SK-N-SH (cell line): ENCODE results near the gene TMLHE.

Experiments used
- EP300 ChIP-seq, 2 experiments: IDR thresholded peaks; 2 replicates each; pipeline versions ENCODE4 v1.4.0 to v1.6.1; 2012; ENCODE audit warnings: borderline replicate concordance in 1 of 2, low read depth in 1 of 2, low read length in 1 of 2
- EZH2phosphoT487 ChIP-seq: fragments of 200-600 bp; sonication (generic); IDR thresholded peaks from 2 replicates; pipeline ENCODE4 v1.6.1; 2017; ENCODE audit warnings: low read depth, mixed run types, mild to moderate bottlenecking, antibody characterized with exemption, moderate library complexity, borderline replicate concordance
- FOXJ3 ChIP-seq: sonication (generic); formaldehyde crosslinking; IDR thresholded peaks from 2 replicates; pipeline ENCODE4 v1.5.1; 2020; ENCODE audit warnings: mild to moderate bottlenecking, missing genetic modification reagents
- GATA2 ChIP-seq: sonication (generic); formaldehyde crosslinking; IDR thresholded peaks from 2 replicates; pipeline ENCODE4 v1.5.0; 2020; ENCODE audit warnings: mild to moderate bottlenecking, missing genetic modification reagents
- NFIC ChIP-seq: IDR thresholded peaks from 2 replicates; pipeline ENCODE4 v1.4.0; 2012; ENCODE audit warnings: borderline replicate concordance
- RCOR1 ChIP-seq: fragments of 150-350 bp; IDR thresholded peaks from 2 replicates; pipeline ENCODE4 v1.6.1; 2017; ENCODE audit warnings: antibody characterized with exemption, low read length
- RFX5 ChIP-seq: IDR thresholded peaks from 2 replicates; pipeline ENCODE4 v1.6.1; 2012; ENCODE audit warnings: mild to moderate bottlenecking, improper control_type of control experiment, low read length
- TAF1 ChIP-seq: IDR thresholded peaks from 2 replicates; pipeline ENCODE4 v1.6.1; 2012; ENCODE audit warnings: low read depth, mild to moderate bottlenecking, low read length, moderate library complexity, borderline replicate concordance
- TCF12 ChIP-seq: IDR thresholded peaks from 2 replicates; pipeline ENCODE4 v1.4.0; 2012
- TF ChIP-seq, protein P1 (sequence below): fragments of 200-600 bp; sonication (generic); IDR thresholded peaks from 2 replicates; pipeline ENCODE4 v1.6.1; 2017; ENCODE audit warnings: antibody characterized with exemption, mild to moderate bottlenecking, moderate library complexity
- TF ChIP-seq, protein P2 (sequence below): IDR thresholded peaks from 2 replicates; pipeline ENCODE4 v1.6.1; 2012; ENCODE audit warnings: mild to moderate bottlenecking, low read depth, low read length, moderate library complexity
- TF ChIP-seq, protein P3 (sequence below): IDR thresholded peaks from 2 replicates; pipeline ENCODE4 v1.4.0; 2012; ENCODE audit warnings: low read depth
- TF ChIP-seq, protein P4 (sequence below): fragments of 150-350 bp; IDR thresholded peaks from 2 replicates; pipeline ENCODE4 v1.6.1; 2017; ENCODE audit warnings: antibody characterized with exemption, low read length, low read depth, borderline replicate concordance

DNA sequence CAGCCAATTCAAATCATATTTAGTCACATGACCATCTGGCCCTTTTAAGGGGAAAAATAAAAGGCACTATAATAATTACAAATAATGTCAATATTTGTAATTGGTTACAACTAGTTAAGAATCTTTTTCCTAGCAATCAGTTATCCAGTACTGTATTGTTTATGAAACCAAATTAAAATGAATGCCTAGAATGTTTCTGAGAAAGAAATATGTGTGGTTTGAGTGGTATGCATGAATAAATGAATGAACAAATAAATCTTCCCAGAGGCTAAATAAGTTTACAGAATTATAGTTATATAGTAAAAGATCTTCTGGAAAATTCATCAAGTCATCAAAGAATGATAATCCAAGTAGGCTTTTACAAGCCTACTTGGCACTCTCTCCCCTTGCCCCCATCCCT is 98.5 kb downstream of the TMLHE start:
- TF ChIP-seq, protein P1, sequence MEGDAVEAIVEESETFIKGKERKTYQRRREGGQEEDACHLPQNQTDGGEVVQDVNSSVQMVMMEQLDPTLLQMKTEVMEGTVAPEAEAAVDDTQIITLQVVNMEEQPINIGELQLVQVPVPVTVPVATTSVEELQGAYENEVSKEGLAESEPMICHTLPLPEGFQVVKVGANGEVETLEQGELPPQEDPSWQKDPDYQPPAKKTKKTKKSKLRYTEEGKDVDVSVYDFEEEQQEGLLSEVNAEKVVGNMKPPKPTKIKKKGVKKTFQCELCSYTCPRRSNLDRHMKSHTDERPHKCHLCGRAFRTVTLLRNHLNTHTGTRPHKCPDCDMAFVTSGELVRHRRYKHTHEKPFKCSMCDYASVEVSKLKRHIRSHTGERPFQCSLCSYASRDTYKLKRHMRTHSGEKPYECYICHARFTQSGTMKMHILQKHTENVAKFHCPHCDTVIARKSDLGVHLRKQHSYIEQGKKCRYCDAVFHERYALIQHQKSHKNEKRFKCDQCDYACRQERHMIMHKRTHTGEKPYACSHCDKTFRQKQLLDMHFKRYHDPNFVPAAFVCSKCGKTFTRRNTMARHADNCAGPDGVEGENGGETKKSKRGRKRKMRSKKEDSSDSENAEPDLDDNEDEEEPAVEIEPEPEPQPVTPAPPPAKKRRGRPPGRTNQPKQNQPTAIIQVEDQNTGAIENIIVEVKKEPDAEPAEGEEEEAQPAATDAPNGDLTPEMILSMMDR: no peak
- TF ChIP-seq RFX5 (no peak), GATA2 (CRISPR knock-in tag) (no peak), NFIC (no peak), FOXJ3 (no peak), TCF12 (no peak), EZH2phosphoT487 (no peak), TAF1 (no peak), EP300 (IDR thresholded peaks at IDR 0.05; ENCODE audit: borderline replicate concordance in 1 of 2, low read depth in 1 of 2, low read length in 1 of 2) (no peak), RCOR1 (no peak)
- TF ChIP-seq, protein P2, sequence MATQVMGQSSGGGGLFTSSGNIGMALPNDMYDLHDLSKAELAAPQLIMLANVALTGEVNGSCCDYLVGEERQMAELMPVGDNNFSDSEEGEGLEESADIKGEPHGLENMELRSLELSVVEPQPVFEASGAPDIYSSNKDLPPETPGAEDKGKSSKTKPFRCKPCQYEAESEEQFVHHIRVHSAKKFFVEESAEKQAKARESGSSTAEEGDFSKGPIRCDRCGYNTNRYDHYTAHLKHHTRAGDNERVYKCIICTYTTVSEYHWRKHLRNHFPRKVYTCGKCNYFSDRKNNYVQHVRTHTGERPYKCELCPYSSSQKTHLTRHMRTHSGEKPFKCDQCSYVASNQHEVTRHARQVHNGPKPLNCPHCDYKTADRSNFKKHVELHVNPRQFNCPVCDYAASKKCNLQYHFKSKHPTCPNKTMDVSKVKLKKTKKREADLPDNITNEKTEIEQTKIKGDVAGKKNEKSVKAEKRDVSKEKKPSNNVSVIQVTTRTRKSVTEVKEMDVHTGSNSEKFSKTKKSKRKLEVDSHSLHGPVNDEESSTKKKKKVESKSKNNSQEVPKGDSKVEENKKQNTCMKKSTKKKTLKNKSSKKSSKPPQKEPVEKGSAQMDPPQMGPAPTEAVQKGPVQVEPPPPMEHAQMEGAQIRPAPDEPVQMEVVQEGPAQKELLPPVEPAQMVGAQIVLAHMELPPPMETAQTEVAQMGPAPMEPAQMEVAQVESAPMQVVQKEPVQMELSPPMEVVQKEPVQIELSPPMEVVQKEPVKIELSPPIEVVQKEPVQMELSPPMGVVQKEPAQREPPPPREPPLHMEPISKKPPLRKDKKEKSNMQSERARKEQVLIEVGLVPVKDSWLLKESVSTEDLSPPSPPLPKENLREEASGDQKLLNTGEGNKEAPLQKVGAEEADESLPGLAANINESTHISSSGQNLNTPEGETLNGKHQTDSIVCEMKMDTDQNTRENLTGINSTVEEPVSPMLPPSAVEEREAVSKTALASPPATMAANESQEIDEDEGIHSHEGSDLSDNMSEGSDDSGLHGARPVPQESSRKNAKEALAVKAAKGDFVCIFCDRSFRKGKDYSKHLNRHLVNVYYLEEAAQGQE: no peak
- TF ChIP-seq, protein P3, sequence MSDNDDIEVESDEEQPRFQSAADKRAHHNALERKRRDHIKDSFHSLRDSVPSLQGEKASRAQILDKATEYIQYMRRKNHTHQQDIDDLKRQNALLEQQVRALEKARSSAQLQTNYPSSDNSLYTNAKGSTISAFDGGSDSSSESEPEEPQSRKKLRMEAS: no peak
- TF ChIP-seq, protein P4, sequence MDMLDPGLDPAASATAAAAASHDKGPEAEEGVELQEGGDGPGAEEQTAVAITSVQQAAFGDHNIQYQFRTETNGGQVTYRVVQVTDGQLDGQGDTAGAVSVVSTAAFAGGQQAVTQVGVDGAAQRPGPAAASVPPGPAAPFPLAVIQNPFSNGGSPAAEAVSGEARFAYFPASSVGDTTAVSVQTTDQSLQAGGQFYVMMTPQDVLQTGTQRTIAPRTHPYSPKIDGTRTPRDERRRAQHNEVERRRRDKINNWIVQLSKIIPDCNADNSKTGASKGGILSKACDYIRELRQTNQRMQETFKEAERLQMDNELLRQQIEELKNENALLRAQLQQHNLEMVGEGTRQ: no peak
